ENCODE measurements around the gene STK32C.

The STK32C gene

GRCh38 chr10:132158823-132159222 is 148.9 kb downstream of the STK32C start:
- TF ChIP-seq CTCF (IDR thresholded peaks at IDR 0.05; ENCODE audit: insufficient read depth, low read depth, low read length, missing control alignments): no peak
- no peak overlapping the region for H3K4me3 ChIP-seq (ENCODE audit: low read length)
- DNase-seq (ENCODE audit: low read depth): no peak

GRCh38 chr10:132158122-132158741 is 149.5 kb downstream of the STK32C start:
- no peak for DNase-seq (ENCODE audit: low read depth)
- no peak for TF ChIP-seq CTCF (IDR thresholded peaks at IDR 0.05; ENCODE audit: insufficient read depth, low read depth, low read length, missing control alignments)
- no peak overlapping the region for H3K4me3 ChIP-seq (ENCODE audit: low read length)
